Thymus (tissue), 11 donors: ENCODE results near the gene VEGFC. TPM values are rescaled to one million over a fixed set of nuclear protein-coding genes. Genes with fewer than 3 reads are reported as not detected.

Experiments
- DNase-seq, 9 donors: peaks; one replicate each; pipeline ENCODE4 v3.0.0-alpha.2; 2013; ENCODE audit warnings: low spot score in 9 of 9, low read depth in 6 of 9, missing footprints in 1 of 9
- H3K27ac ChIP-seq, 2 donors: one replicate each; pipeline ENCODE4 v1.5.1; 2013; ENCODE audit warnings: control low read depth in 1 of 2, low read depth in 1 of 2, low read length in 1 of 2, mild to moderate bottlenecking in 1 of 2, moderate library complexity in 1 of 2
- H3K27me3 ChIP-seq, 2 donors: one replicate each; pipeline ENCODE4 v1.5.1; 2013; ENCODE audit warnings: low read length in 1 of 2; ENCODE audit not compliant: control insufficient read depth in 2 of 2, insufficient read depth in 1 of 2
- H3K36me3 ChIP-seq, 2 donors: one replicate each; pipeline ENCODE4 v1.5.1; 2013; ENCODE audit warnings: low read length in 1 of 2, mild to moderate bottlenecking in 1 of 2, moderate library complexity in 1 of 2; ENCODE audit not compliant: control insufficient read depth in 2 of 2, insufficient read depth in 2 of 2
- H3K4me1 ChIP-seq, 2 donors: one replicate each; pipeline ENCODE4 v1.5.1; 2013; ENCODE audit warnings: low read length in 2 of 2; ENCODE audit not compliant: control insufficient read depth in 2 of 2, insufficient read depth in 2 of 2
- H3K4me3 ChIP-seq, 2 donors: one replicate each; pipeline ENCODE4 v1.5.1; 2013; ENCODE audit warnings: low read length in 2 of 2, control low read depth in 1 of 2, mild to moderate bottlenecking in 1 of 2
- H3K9me3 ChIP-seq, 2 donors: one replicate each; pipeline ENCODE4 v1.5.1; 2013; ENCODE audit warnings: low read length in 1 of 2, mild to moderate bottlenecking in 1 of 2; ENCODE audit not compliant: control insufficient read depth in 2 of 2, insufficient read depth in 1 of 2
- WGBS: extraction: QIAGEN DNeasy Blood & Tissue Kit; methylation state at CpG from one replicate; pipeline ENCODE4 v1.1.7; 2013; 5-methylcytosine and 5-hydroxymethylcytosine counted together
- polyA plus RNA-seq: library from polyadenylated mRNA; stranded (reverse); fragments of 200-250 nt; gene quantifications from one replicate; pipeline ENCODE4 v1.2.3, GENCODE V29; 2013
- total RNA-seq: library from RNA; stranded (reverse); fragments of 120-200 nt; gene quantifications from one replicate; pipeline ENCODE4 v1.2.4, GENCODE V29; 2013
- donor health status: healthy.

The VEGFC gene
- total and polyA plus RNA-seq, 2 donors = 1.3 to 3.3 TPM

GRCh38 chr4:176758323-176758722, 34.4 kb downstream of the VEGFC start:
- Histone ChIP-seq H3K4me3 (no peak overlapping the region), H3K27ac (no peak overlapping the region)
- WGBS = 86% methylated on average over 4 of the region's 4 CpGs

GRCh38 chr4:176755613-176756012, 37.1 kb downstream of the VEGFC start:
- 83% methylated on average over 2 of the region's 2 CpGs for WGBS
- no peaks in the 10 kb centered on the region for H3K9me3 ChIP-seq
- no peaks in the 10 kb centered on the region for H3K27me3 ChIP-seq
- H3K4me1 ChIP-seq = no peaks in the 10 kb centered on the region
- H3K4me3 ChIP-seq = no peak overlapping the region
- no peaks in the 10 kb centered on the region for H3K36me3 ChIP-seq
- no peak for DNase-seq
- H3K27ac ChIP-seq = no peak overlapping the region

More at GRCh38 chr4:176758323-176758722, 34.4 kb downstream of the VEGFC start:
- no peaks in the 10 kb centered on the region for H3K9me3 ChIP-seq
- DNase-seq = no peak
- H3K4me1 ChIP-seq = no peaks in the 10 kb centered on the region
- H3K36me3 ChIP-seq = no peaks in the 10 kb centered on the region
- no peaks in the 10 kb centered on the region for H3K27me3 ChIP-seq

- WGBS = 86% methylated on average over 2 of the region's 2 CpGs
- H3K4me3 ChIP-seq = no peak overlapping the region
- H3K27ac ChIP-seq = no peak overlapping the region
- no peaks in the 10 kb centered on the region for H3K36me3 ChIP-seq
- H3K4me1 ChIP-seq = no peaks in the 10 kb centered on the region
- H3K27me3 ChIP-seq = no peaks in the 10 kb centered on the region
- no peaks in the 10 kb centered on the region for H3K9me3 ChIP-seq
- no peak for DNase-seq
Observed at GRCh38 chr4:176755001-176755400, 37.7 kb downstream of the VEGFC start.

GRCh38 chr4:176753049-176753448, 39.7 kb downstream of the VEGFC start:
- Histone ChIP-seq H3K4me1 (no peaks in the 10 kb centered on the region), H3K27me3 (no peaks in the 10 kb centered on the region), H3K36me3 (no peaks in the 10 kb centered on the region), H3K4me3 (no peak overlapping the region), H3K27ac (no peak overlapping the region), H3K9me3 (no peaks in the 10 kb centered on the region)
- 84% methylated on average over 3 of the region's 3 CpGs for WGBS
- DNase-seq = no peak

GRCh38 chr4:176752191-176752749, 40.5 kb downstream of the VEGFC start:
- no peaks in the 10 kb centered on the region for H3K36me3 ChIP-seq
- no peaks in the 10 kb centered on the region for H3K4me1 ChIP-seq
- no peak overlapping the region for H3K4me3 ChIP-seq
- no peaks in the 10 kb centered on the region for H3K9me3 ChIP-seq
- 87% methylated on average over 6 of the region's 6 CpGs for WGBS
- no peak overlapping the region for H3K27ac ChIP-seq
- DNase-seq = no peak
- H3K27me3 ChIP-seq = no peaks in the 10 kb centered on the region

- no peak overlapping the region for H3K27ac ChIP-seq
- no peaks in the 10 kb centered on the region for H3K27me3 ChIP-seq
- no peaks in the 10 kb centered on the region for H3K4me1 ChIP-seq
- DNase-seq = no peak
- 96% methylated on average over 2 of the region's 2 CpGs for WGBS
- no peaks in the 10 kb centered on the region for H3K36me3 ChIP-seq
- no peak overlapping the region for H3K4me3 ChIP-seq
- no peaks in the 10 kb centered on the region for H3K9me3 ChIP-seq
Observed at GRCh38 chr4:176751061-176751460, 41.7 kb downstream of the VEGFC start.

GRCh38 chr4:176746846-176747245, 45.9 kb downstream of the VEGFC start:
- H3K27ac ChIP-seq = no peak overlapping the region
- WGBS = 93% methylated on average over 3 of the region's 3 CpGs
- no peaks in the 10 kb centered on the region for H3K9me3 ChIP-seq
- DNase-seq = no peak
- no peaks in the 10 kb centered on the region for H3K4me1 ChIP-seq
- no peaks in the 10 kb centered on the region for H3K27me3 ChIP-seq
- no peaks in the 10 kb centered on the region for H3K36me3 ChIP-seq
- no peak overlapping the region for H3K4me3 ChIP-seq

GRCh38 chr4:176745902-176746301, 46.8 kb downstream of the VEGFC start:
- Histone ChIP-seq H3K27me3 (no peaks in the 10 kb centered on the region), H3K27ac (no peak overlapping the region), H3K4me3 (no peak overlapping the region), H3K4me1 (no peaks in the 10 kb centered on the region), H3K36me3 (no peaks in the 10 kb centered on the region), H3K9me3 (no peaks in the 10 kb centered on the region)
- no peak for DNase-seq

GRCh38 chr4:176744091-176744490, 48.6 kb downstream of the VEGFC start:
- no peak for DNase-seq
- no peaks in the 10 kb centered on the region for H3K9me3 ChIP-seq
- H3K27me3 ChIP-seq = no peaks in the 10 kb centered on the region
- 93% methylated on average over 2 of the region's 2 CpGs for WGBS
- no peak overlapping the region for H3K27ac ChIP-seq
- no peaks in the 10 kb centered on the region for H3K36me3 ChIP-seq
- H3K4me1 ChIP-seq = no peaks in the 10 kb centered on the region
- no peak overlapping the region for H3K4me3 ChIP-seq

- WGBS = 90% methylated on average over 6 of the region's 6 CpGs
- no peaks in the 10 kb centered on the region for H3K4me1 ChIP-seq
- no peak overlapping the region for H3K4me3 ChIP-seq
- no peak for DNase-seq
- H3K27ac ChIP-seq = no peak overlapping the region
- H3K27me3 ChIP-seq = no peaks in the 10 kb centered on the region
- no peaks in the 10 kb centered on the region for H3K9me3 ChIP-seq
- H3K36me3 ChIP-seq = no peaks in the 10 kb centered on the region
Observed at GRCh38 chr4:176742211-176742610, 50.5 kb downstream of the VEGFC start.
